ENCODE results near the gene KRTAP4-2. TPM values are rescaled to one million over a fixed set of nuclear protein-coding genes. Genes with fewer than 3 reads are reported as not detected.

The KRTAP4-2 gene
- total RNA-seq, 1 experiment from 2014 or later: not detected

- TF ChIP-seq, protein P1, sequence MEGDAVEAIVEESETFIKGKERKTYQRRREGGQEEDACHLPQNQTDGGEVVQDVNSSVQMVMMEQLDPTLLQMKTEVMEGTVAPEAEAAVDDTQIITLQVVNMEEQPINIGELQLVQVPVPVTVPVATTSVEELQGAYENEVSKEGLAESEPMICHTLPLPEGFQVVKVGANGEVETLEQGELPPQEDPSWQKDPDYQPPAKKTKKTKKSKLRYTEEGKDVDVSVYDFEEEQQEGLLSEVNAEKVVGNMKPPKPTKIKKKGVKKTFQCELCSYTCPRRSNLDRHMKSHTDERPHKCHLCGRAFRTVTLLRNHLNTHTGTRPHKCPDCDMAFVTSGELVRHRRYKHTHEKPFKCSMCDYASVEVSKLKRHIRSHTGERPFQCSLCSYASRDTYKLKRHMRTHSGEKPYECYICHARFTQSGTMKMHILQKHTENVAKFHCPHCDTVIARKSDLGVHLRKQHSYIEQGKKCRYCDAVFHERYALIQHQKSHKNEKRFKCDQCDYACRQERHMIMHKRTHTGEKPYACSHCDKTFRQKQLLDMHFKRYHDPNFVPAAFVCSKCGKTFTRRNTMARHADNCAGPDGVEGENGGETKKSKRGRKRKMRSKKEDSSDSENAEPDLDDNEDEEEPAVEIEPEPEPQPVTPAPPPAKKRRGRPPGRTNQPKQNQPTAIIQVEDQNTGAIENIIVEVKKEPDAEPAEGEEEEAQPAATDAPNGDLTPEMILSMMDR (IDR thresholded peaks at IDR 0.05; ENCODE audit: unreplicated experiment): no peak
- no peaks in the 10 kb centered on the region for H3K4me1 Mint-ChIP-seq (ENCODE audit: low read depth, unreplicated experiment)
- H3K27ac Mint-ChIP-seq (ENCODE audit: unreplicated experiment): no peak overlapping the region
- H3K36me3 Mint-ChIP-seq (ENCODE audit: insufficient read depth, unreplicated experiment): no peaks in the 10 kb centered on the region
- BruUV-seq (replicated peaks): no TSS peak
- CTCF ChIA-PET: interaction anchor here (0.8 kb wide), 1 partner anchor 11 kb away, joined by 3 read pairs; no protein-coding TSS in a partner anchor
- no peaks in the 10 kb centered on the region for H3K9me3 Mint-ChIP-seq (ENCODE audit: low read depth, unreplicated experiment)
- no peak overlapping the region for H3K4me3 Mint-ChIP-seq (ENCODE audit: low read depth, unreplicated experiment)
- DNase-seq: no peak
- H3K27me3 Mint-ChIP-seq (ENCODE audit: unreplicated experiment): no peaks in the 10 kb centered on the region
- intact Hi-C loops (cut with micrococcal nuclease; ENCODE audit: unreplicated experiment): no loop called here
Observed at GRCh38 chr17:41171886-41172285, 6.1 kb downstream of the KRTAP4-2 start.

DNA sequence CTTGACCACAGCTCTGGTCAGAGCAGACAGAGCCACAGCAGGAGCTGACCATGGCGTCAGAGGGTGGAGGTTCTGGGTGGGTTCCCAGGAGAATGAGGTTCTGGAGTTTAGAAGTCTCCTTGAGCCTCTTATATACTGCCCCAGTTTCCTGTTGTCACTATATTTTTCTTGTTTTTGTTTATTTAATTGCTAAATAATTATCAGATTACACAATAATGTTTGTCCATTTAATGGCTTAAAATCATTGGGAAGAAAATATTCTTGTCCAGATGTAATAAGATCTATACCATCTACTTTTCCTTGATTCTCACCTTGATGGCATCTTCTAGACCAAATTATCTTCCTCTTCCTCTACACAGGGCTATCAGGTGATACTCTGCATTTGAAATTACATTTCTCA, 9.9 kb downstream of the KRTAP4-2 start, which contains the start of gene KRTAP4-3:
KRTAP4-3 (minus strand) TSS at position 101 of the 400 bp plus-strand sequence; CDS start at position 52, 49 bp downstream.
- H3K36me3 Mint-ChIP-seq (ENCODE audit: insufficient read depth, unreplicated experiment): no peaks in the 10 kb centered on the region
- H3K4me1 Mint-ChIP-seq (ENCODE audit: low read depth, unreplicated experiment): no peaks in the 10 kb centered on the region
- CTCF ChIA-PET: no interaction called here
- BruUV-seq (replicated peaks): no TSS peak
- TF ChIP-seq, protein P1 (IDR thresholded peaks at IDR 0.05; ENCODE audit: unreplicated experiment): no peak
- no peak within 1 kb of the TSS for H3K27ac Mint-ChIP-seq (ENCODE audit: unreplicated experiment)
- no peaks in the 10 kb centered on the region for H3K27me3 Mint-ChIP-seq (ENCODE audit: unreplicated experiment)
- DNase-seq: no peak
- intact Hi-C loops (cut with micrococcal nuclease; ENCODE audit: unreplicated experiment): no loop called here
- no peaks in the 10 kb centered on the region for H3K9me3 Mint-ChIP-seq (ENCODE audit: low read depth, unreplicated experiment)
- H3K4me3 Mint-ChIP-seq (ENCODE audit: low read depth, unreplicated experiment): no peak within 1 kb of the TSS

- no peaks in the 10 kb centered on the region for H3K9me3 Mint-ChIP-seq (ENCODE audit: low read depth, unreplicated experiment)
- intact Hi-C loops (cut with micrococcal nuclease; ENCODE audit: unreplicated experiment): no loop called here
- BruUV-seq (replicated peaks): no TSS peak
- H3K4me1 Mint-ChIP-seq (ENCODE audit: low read depth, unreplicated experiment): no peaks in the 10 kb centered on the region
- no peak overlapping the region for H3K27ac Mint-ChIP-seq (ENCODE audit: unreplicated experiment)
- H3K4me3 Mint-ChIP-seq (ENCODE audit: low read depth, unreplicated experiment): no peak overlapping the region
- TF ChIP-seq, protein P1 (IDR thresholded peaks at IDR 0.05; ENCODE audit: unreplicated experiment): no peak
- H3K27me3 Mint-ChIP-seq (ENCODE audit: unreplicated experiment): no peaks in the 10 kb centered on the region
- H3K36me3 Mint-ChIP-seq (ENCODE audit: insufficient read depth, unreplicated experiment): no peaks in the 10 kb centered on the region
- DNase-seq: no peak
- CTCF ChIA-PET: no interaction called here
Observed at GRCh38 chr17:41167561-41167960, 10.5 kb downstream of the KRTAP4-2 start.

GRCh38 chr17:41163828-41164227, 14.2 kb downstream of the KRTAP4-2 start:
- Mint-ChIP-seq H3K36me3 (ENCODE audit: insufficient read depth, unreplicated experiment) (no peaks in the 10 kb centered on the region), H3K4me3 (ENCODE audit: low read depth, unreplicated experiment) (no peak overlapping the region), H3K4me1 (ENCODE audit: low read depth, unreplicated experiment) (no peaks in the 10 kb centered on the region), H3K27me3 (ENCODE audit: unreplicated experiment) (no peaks in the 10 kb centered on the region), H3K27ac (ENCODE audit: unreplicated experiment) (no peak overlapping the region), H3K9me3 (ENCODE audit: low read depth, unreplicated experiment) (no peaks in the 10 kb centered on the region)
- no peak for DNase-seq
- CTCF ChIA-PET: no interaction called here
- no TSS peak for BruUV-seq (replicated peaks)
- TF ChIP-seq, protein P1 (IDR thresholded peaks at IDR 0.05; ENCODE audit: unreplicated experiment): no peak
- intact Hi-C loops (cut with micrococcal nuclease; ENCODE audit: unreplicated experiment): no loop called here

All from Calu3 (cell line).